K562 (cell line): ENCODE data around the gene HTR1D.
A peak's percentile ranks its signal among the peaks of the same experiment; 100 is the strongest.

Experiments
- CHD2 ChIP-seq: IDR thresholded peaks from 2 replicates; pipeline ENCODE4 v1.6.1; 2011; ENCODE audit warnings: low read depth, low read length
- FOXA3 ChIP-seq, 2 experiments: fragments of 450-650 bp in 1 of 2; sonication (generic) in 1 of 2; formaldehyde crosslinking; IDR thresholded peaks in 1 of 2; conservative IDR thresholded peaks in 1 of 2; 2 replicates each; pipeline versions ENCODE4 v1.4.0 to v1.8.0; 2020 to 2022; ENCODE audit warnings: mild to moderate bottlenecking in 2 of 2, missing genetic modification reagents in 1 of 2
- FOXK1 ChIP-seq: sonication (generic); formaldehyde crosslinking; IDR thresholded peaks from 2 replicates; pipeline ENCODE4 v1.8.0; 2022; ENCODE audit warnings: missing genetic modification reagents, mild to moderate bottlenecking, borderline replicate concordance
- NCOA1 ChIP-seq: fragments of 450-650 bp; IDR thresholded peaks from 2 replicates; pipeline ENCODE4 v1.6.1; 2016; ENCODE audit warnings: low read depth
- NR3C1 ChIP-seq: sonication (generic); formaldehyde crosslinking; IDR thresholded peaks from 2 replicates; pipeline ENCODE4 v1.8.1; 2022; ENCODE audit warnings: missing genetic modification reagents
- WHSC1 ChIP-seq: IDR thresholded peaks from one replicate; pipeline ENCODE4 v1.6.1; 2012; ENCODE audit warnings: low read length, control low read depth, inconsistent platforms
- TF ChIP-seq, protein P1 (sequence below), 3 experiments: IDR thresholded peaks in 2 of 3; conservative IDR thresholded peaks in 1 of 3; 2 replicates each; pipeline ENCODE4 v1.5.1; 2011 to 2012; ENCODE audit warnings: low read length in 3 of 3, mild to moderate bottlenecking in 3 of 3, control low read depth in 2 of 3, improper control_type of control experiment in 1 of 3, inconsistent platforms in 1 of 3, low read depth in 1 of 3, mixed read lengths in 1 of 3, moderate library complexity in 1 of 3; ENCODE audit not compliant: insufficient read depth in 2 of 3
- TF ChIP-seq, protein P2 (sequence below): sonication (generic); formaldehyde crosslinking; IDR thresholded peaks from 2 replicates; pipeline ENCODE4 v1.8.1; 2023; ENCODE audit warnings: mild to moderate bottlenecking, missing genetic modification reagents
- TF ChIP-seq, protein P3 (sequence below), 2 experiments: fragments of 450-650 bp in 1 of 2; sonication (generic) in 1 of 2; formaldehyde crosslinking in 1 of 2; IDR thresholded peaks in 1 of 2; conservative IDR thresholded peaks in 1 of 2; 2 replicates each; pipeline versions ENCODE4 v1.6.1 to v1.8.1; 2016 to 2023; ENCODE audit warnings: mild to moderate bottlenecking in 2 of 2, moderate library complexity in 2 of 2, inconsistent platforms in 1 of 2, missing genetic modification reagents in 1 of 2

DNA sequence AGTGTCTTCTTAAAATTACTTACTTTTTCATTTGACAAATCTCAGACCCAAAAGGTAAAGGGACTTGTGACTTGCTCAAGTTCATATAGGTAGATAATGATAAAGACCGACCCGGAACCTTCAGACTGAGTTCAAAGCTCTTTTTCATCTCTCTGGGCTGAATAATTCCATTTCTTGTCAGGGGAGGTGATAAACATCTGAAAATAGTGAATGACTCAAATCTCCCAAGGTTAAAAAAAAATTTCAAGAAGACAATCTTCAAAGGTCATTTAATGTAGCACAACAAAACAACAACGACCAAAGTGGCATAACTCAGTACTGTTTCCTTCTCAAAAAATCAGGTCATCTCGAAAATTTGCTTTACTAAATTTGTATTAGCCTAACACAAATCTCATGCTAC is 69.2 kb downstream of the HTR1D start:
- TF ChIP-seq NCOA1: no peak
- TF ChIP-seq WHSC1: no peak
- TF ChIP-seq, protein P1, sequence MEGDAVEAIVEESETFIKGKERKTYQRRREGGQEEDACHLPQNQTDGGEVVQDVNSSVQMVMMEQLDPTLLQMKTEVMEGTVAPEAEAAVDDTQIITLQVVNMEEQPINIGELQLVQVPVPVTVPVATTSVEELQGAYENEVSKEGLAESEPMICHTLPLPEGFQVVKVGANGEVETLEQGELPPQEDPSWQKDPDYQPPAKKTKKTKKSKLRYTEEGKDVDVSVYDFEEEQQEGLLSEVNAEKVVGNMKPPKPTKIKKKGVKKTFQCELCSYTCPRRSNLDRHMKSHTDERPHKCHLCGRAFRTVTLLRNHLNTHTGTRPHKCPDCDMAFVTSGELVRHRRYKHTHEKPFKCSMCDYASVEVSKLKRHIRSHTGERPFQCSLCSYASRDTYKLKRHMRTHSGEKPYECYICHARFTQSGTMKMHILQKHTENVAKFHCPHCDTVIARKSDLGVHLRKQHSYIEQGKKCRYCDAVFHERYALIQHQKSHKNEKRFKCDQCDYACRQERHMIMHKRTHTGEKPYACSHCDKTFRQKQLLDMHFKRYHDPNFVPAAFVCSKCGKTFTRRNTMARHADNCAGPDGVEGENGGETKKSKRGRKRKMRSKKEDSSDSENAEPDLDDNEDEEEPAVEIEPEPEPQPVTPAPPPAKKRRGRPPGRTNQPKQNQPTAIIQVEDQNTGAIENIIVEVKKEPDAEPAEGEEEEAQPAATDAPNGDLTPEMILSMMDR (IDR thresholded peaks at IDR 0.05 in 2 of 3, conservative IDR thresholded peaks at IDR 0.05 in 1 of 3; ENCODE audit: insufficient read depth in 2 of 3, low read depth in 1 of 3, low read length in 3 of 3): no peak
- no peak for TF ChIP-seq CHD2
- TF ChIP-seq, protein P2, sequence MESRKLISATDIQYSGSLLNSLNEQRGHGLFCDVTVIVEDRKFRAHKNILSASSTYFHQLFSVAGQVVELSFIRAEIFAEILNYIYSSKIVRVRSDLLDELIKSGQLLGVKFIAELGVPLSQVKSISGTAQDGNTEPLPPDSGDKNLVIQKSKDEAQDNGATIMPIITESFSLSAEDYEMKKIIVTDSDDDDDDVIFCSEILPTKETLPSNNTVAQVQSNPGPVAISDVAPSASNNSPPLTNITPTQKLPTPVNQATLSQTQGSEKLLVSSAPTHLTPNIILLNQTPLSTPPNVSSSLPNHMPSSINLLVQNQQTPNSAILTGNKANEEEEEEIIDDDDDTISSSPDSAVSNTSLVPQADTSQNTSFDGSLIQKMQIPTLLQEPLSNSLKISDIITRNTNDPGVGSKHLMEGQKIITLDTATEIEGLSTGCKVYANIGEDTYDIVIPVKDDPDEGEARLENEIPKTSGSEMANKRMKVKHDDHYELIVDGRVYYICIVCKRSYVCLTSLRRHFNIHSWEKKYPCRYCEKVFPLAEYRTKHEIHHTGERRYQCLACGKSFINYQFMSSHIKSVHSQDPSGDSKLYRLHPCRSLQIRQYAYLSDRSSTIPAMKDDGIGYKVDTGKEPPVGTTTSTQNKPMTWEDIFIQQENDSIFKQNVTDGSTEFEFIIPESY (CRISPR knock-in tag): no peak
- no peak for TF ChIP-seq FOXK1 (CRISPR knock-in tag)
- no peak for TF ChIP-seq FOXA3 (CRISPR knock-in tag; conservative IDR thresholded peaks at IDR 0.05 in 1 of 2, IDR thresholded peaks at IDR 0.05 in 1 of 2)
- TF ChIP-seq, protein P3, sequence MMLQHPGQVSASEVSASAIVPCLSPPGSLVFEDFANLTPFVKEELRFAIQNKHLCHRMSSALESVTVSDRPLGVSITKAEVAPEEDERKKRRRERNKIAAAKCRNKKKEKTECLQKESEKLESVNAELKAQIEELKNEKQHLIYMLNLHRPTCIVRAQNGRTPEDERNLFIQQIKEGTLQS (IDR thresholded peaks at IDR 0.05): peak; percentile 17; the same call in 1 of the 2 replicates
- TF ChIP-seq, protein P3 (CRISPR knock-in tag; conservative IDR thresholded peaks at IDR 0.05): no peak
- TF ChIP-seq NR3C1 (CRISPR knock-in tag): no peak
